GM12865 (cell line): Measurements from ENCODE around the gene USP22.

Experiments used
- DNase-seq: peaks from one replicate; pipeline ENCODE4 v3.0.0; 2010; ENCODE audit warnings: low read depth
- H3K4me3 ChIP-seq: 2 replicates; pipeline ENCODE4 v1.5.1; 2011; ENCODE audit warnings: mild to moderate bottlenecking, low read depth, low read length, control low read depth
- TF ChIP-seq, protein P1 (sequence below): IDR thresholded peaks from 2 replicates; pipeline ENCODE4 v1.5.1; 2011; ENCODE audit warnings: low read length, control low read depth, low read depth, inconsistent platforms; ENCODE audit not compliant: insufficient read depth; ENCODE audit errors: missing control alignments

Gene USP22

DNA sequence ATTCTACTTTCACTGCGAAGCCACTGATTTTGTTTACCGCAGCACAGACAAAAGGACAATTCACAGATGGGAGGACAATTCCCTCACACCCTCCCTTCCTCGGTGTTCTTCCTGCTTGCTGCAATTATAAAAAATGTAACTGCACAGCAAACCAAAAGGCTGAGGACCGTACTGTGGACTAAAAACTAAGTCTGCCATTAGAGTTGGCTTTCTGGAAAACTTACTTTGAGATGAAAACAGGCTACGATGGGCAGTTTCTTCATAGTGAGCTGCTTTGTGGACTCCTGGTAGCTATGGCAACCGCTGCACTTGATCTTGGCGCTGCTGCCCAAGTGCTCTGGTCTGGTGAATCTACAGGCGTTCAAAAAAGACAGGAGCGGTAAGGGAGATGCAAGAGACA is 35.2 kb downstream of the USP22 start:
- DNase-seq: no peak
- H3K4me3 ChIP-seq: no peak overlapping the region
- TF ChIP-seq, protein P1, sequence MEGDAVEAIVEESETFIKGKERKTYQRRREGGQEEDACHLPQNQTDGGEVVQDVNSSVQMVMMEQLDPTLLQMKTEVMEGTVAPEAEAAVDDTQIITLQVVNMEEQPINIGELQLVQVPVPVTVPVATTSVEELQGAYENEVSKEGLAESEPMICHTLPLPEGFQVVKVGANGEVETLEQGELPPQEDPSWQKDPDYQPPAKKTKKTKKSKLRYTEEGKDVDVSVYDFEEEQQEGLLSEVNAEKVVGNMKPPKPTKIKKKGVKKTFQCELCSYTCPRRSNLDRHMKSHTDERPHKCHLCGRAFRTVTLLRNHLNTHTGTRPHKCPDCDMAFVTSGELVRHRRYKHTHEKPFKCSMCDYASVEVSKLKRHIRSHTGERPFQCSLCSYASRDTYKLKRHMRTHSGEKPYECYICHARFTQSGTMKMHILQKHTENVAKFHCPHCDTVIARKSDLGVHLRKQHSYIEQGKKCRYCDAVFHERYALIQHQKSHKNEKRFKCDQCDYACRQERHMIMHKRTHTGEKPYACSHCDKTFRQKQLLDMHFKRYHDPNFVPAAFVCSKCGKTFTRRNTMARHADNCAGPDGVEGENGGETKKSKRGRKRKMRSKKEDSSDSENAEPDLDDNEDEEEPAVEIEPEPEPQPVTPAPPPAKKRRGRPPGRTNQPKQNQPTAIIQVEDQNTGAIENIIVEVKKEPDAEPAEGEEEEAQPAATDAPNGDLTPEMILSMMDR: no peak

DNA sequence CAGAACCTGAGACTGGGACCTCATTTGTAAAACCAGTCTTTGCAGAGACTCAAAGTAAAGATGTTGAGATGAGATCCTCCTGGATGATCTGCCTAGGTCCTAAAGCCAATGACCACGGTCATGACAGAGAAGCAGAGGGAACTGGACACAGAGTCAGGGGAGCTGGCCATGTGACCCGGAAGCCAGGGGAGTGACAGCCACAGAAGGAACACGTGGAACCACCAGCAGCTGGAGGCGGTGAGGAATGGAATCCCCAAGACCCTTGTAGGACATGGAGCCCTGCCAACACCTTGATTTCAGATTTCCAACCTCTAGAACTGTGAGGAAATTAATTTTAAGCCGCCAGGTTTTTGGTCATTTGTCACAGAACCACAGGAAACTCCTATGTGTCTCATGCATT is 37.0 kb downstream of the USP22 start:
- no peak for DNase-seq
- H3K4me3 ChIP-seq: no peak overlapping the region
- TF ChIP-seq, protein P1: no peak

DNA sequence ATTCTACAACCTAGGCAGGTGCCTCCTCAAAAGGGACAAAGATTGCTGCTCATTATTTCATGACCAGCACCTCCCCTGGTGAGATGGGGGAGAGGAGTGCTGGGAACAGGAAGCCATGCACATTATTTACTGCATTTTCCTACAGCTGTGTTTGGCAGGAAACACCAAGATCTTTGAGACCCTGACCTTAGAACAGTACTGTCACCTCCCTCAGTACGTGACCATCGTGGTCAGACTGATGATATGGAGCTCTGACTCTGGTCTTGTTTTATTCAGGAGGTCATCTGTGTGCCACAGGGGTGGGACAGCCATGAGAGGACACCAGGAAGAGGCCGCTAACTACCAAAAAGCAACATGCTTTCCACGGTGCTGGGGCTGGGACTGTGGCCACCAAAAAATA is 37.4 kb downstream of the USP22 start:
- no peak for DNase-seq
- TF ChIP-seq, protein P1: no peak
- H3K4me3 ChIP-seq: no peak overlapping the region

DNA sequence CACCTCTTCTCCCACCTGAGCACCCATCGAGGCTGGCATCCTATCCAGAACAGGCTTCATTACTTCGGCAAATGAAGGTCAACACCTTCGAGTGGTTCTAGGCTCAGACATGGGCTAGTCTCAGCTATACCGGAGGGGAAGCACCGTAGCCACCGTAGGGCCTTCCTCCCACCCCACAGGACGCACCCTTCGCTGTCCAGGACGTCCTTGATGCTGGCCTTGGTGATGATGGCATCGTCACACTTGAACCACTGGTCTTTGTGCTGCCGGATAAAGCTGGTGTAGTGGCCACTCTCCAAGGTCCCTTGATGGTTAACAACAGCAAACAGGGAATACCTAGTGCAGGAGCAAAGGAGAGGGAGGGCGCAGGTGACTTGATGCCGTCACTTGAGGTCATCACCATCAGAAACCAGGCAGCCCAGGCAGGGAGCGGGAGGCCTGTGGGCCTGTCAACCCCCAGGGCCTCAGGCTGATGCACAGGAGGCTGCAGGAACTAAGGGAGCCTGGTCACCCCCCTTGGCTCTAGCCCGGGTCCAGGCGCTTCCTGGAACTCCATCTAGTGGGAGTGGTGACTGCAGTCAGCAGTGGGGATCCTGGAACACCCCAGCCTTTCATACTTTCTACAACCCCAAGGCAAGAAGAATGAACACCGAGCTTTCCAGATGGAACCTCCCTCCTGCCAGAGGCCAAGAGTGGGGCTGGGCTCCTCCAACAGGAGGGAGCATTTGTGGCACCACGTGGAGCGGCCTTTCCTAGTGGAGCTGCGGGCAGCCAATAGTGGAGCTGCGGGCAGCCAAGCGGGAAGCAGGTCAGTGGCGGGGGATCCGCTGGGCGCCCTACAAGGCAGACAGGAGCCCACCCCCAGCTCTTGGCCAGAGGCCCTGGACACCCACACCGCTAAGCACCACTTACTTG is 38.5 kb downstream of the USP22 start:
- H3K4me3 ChIP-seq: no peak overlapping the region
- TF ChIP-seq, protein P1: no peak
- no peak for DNase-seq

DNA sequence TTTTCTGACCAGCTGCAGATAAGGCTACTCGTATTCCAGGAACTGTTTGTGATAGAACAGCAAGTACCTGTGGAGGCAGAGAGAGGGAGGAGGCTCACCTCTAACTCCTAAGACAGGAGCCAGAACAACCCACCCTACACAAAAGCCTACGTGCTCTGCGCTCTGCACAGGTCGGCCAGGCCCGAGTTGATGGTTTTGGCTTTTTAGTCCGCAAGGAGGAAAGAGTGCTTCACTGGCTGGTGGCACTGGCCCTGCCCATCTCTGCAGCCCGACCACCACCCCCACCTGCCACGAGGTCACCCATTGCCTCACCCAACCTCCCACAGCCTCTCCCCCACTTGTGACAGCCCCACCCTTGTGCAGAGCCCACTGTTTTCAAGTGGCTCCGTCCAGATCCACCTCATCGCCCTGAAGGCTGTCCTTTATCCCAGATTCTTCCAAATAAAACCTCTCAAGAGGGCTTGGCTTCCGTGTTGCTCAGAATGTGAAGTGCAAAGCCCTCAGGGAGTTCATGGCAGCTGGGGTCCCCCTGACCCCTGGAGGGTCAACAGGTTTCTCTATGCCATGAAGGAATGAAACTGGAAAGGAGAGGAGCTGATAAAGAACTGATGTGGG is 39.7 kb downstream of the USP22 start:
- TF ChIP-seq, protein P1: no peak
- no peak for DNase-seq
- H3K4me3 ChIP-seq: no peak overlapping the region

DNA sequence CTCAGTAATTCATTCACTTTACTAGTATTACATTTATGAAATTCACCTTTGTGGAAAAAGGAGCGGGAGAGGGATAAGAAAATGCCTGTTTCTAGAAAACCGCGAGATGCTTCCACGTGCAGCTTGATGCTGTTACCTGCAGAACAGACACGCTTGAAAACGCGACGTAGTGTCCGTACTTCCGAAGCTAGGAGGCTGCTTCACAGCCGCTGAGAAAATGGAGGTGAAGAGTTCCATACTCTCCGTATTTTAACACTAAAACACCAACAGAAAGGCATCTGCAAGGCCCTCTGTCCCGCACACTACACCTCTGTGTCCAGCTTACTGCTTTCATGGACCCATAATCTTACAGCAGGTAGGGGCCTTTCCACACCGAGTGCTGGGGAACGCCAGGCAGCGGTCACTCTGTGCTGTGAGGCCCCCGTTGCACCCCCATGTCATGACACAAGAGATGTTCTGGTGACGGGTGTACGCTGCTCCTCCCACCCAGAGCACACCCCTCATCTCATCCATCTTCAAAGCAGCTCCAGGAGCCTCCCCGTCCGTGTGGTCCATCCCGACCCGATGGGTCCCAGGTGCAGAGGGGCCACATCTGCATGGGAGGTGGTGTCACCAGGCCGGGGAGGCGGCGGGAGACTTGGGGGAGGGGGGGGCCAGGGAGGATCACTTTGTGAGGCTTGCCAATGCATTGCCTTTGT is 40.4 kb downstream of the USP22 start:
- TF ChIP-seq, protein P1: no peak
- no peak overlapping the region for H3K4me3 ChIP-seq
- DNase-seq: no peak
